Activated CD8-positive, alpha-beta T cell treated with anti-CD3 and anti-CD28 coated beads for 36 hours (primary cell): Measurements from ENCODE around the gene STX1A. TPM values are rescaled to one million over a fixed set of nuclear protein-coding genes. Genes with fewer than 3 reads are reported as not detected.

ENCODE experiments used
- ATAC-seq: fragments of 200-7000 bp; cut with Tn5 transposase; one replicate; pipeline ENCODE4 v1.10.0; 2021; ENCODE audit warnings: mild to moderate bottlenecking, moderate library complexity
- CTCF ChIA-PET: fragments of 350-600 bp; sonication (Branson Sonifier 250); formaldehyde crosslinking; loops from one replicate; lab custom pipeline; 2021; ENCODE audit warnings: antibody characterized with exemption; lab: Charles Lee
- POLR2A ChIA-PET: fragments of 350-600 bp; sonication (Branson Sonifier 250); formaldehyde crosslinking; loops from one replicate; lab custom pipeline; 2021; ENCODE audit warnings: antibody characterized with exemption; lab: Charles Lee
- DNase-seq: peaks from one replicate; pipeline ENCODE4 v3.0.0-alpha.2; 2020
- H3K27ac Mint-ChIP-seq: one replicate; pipeline ENCODE4 v1.8.0; 2021; ENCODE audit warnings: mild to moderate bottlenecking, mixed read lengths
- H3K27me3 Mint-ChIP-seq: one replicate; pipeline ENCODE4 v1.8.0; 2021; ENCODE audit warnings: mixed read lengths
- H3K36me3 Mint-ChIP-seq: one replicate; pipeline ENCODE4 v1.8.0; 2021; ENCODE audit warnings: low read depth, mixed read lengths
- H3K4me1 Mint-ChIP-seq: one replicate; pipeline ENCODE4 v1.8.0; 2021; ENCODE audit warnings: low read depth, mixed read lengths
- H3K4me3 Mint-ChIP-seq: one replicate; pipeline ENCODE4 v1.8.0; 2021; ENCODE audit warnings: mild to moderate bottlenecking, moderate library complexity, mixed read lengths
- H3K9me3 Mint-ChIP-seq: one replicate; pipeline ENCODE4 v1.8.0; 2021; ENCODE audit warnings: mixed read lengths
- CTCF ChIP-seq: fragments of 200-600 bp; IDR thresholded peaks from one replicate; pipeline ENCODE4 v1.8.0; 2022; ENCODE audit warnings: antibody characterized with exemption, mild to moderate bottlenecking
- intact Hi-C: fragments of 100-400 bp; cut with micrococcal nuclease; formaldehyde crosslinking; loops from one replicate; pipeline ENCODE4 v1.10.0; 2022
- total RNA-seq, 2 experiments: library from RNA; stranded (reverse); gene quantifications; one replicate each; pipeline ENCODE4 v1.2.3, GENCODE V29; 2021

Gene STX1A
- total RNA-seq, 2 experiments from 2014 or later: 11.4 to 11.5 TPM

GRCh38 chr7:73700069-73700423 lies 19.4 kb downstream of the STX1A start:
- H3K4me3 Mint-ChIP-seq: no peak overlapping the region
- H3K9me3 Mint-ChIP-seq: no peaks in the 10 kb centered on the region
- peaks cover 5% of the 10 kb centered on the region for H3K4me1 Mint-ChIP-seq
- no peak overlapping the region for H3K27ac Mint-ChIP-seq
- intact Hi-C loops: no loop called here
- no peak for TF ChIP-seq CTCF
- ChIA-PET CTCF (interaction anchor here (1.0 to 3.7 kb wide), 3 partner anchors 16 to 93 kb away, joined by 3 to 16 read pairs (median 3); no protein-coding TSS in a partner anchor), POLR2A (interaction anchor here (1.5 kb wide), 1 partner anchor 8 kb away, joined by 4 read pairs; no protein-coding TSS in a partner anchor)
- H3K36me3 Mint-ChIP-seq: peaks cover 28% of the 10 kb centered on the region
- ATAC-seq: no peak
- no peaks in the 10 kb centered on the region for H3K27me3 Mint-ChIP-seq
- no peak for DNase-seq

GRCh38 chr7:73699370-73700068 lies 19.9 kb downstream of the STX1A start:
- Mint-ChIP-seq H3K27ac (no peak overlapping the region), H3K9me3 (no peaks in the 10 kb centered on the region), H3K4me3 (no peak overlapping the region), H3K27me3 (no peaks in the 10 kb centered on the region), H3K4me1 (peaks cover 5% of the 10 kb centered on the region), H3K36me3 (peaks cover 30% of the 10 kb centered on the region)
- intact Hi-C loops: no loop called here
- ChIA-PET POLR2A (interaction anchor here (1.5 kb wide), 1 partner anchor 8 kb away, joined by 4 read pairs; no protein-coding TSS in a partner anchor), CTCF (interaction anchor here (1.0 to 3.7 kb wide), 2 partner anchors 16 to 93 kb away, joined by 3 to 16 read pairs; no protein-coding TSS in a partner anchor)
- ATAC-seq (no peak), DNase-seq (no peak)
- TF ChIP-seq CTCF: no peak

GRCh38 chr7:73698410-73698809 lies 21.1 kb downstream of the STX1A start:
- intact Hi-C loops: no loop called here
- no peaks in the 10 kb centered on the region for H3K27me3 Mint-ChIP-seq
- DNase-seq (no peak), ATAC-seq (no peak)
- peaks cover 2% of the 10 kb centered on the region for H3K4me1 Mint-ChIP-seq
- H3K36me3 Mint-ChIP-seq: peaks cover 34% of the 10 kb centered on the region
- no peak overlapping the region for H3K4me3 Mint-ChIP-seq
- POLR2A ChIA-PET: interaction anchor here (1.0 to 2.3 kb wide), 3 partner anchors 11 to 39 kb away, joined by 3 to 7 read pairs (median 3); partner anchors contain the start of gene ABHD11
- no peak for TF ChIP-seq CTCF
- H3K9me3 Mint-ChIP-seq: no peaks in the 10 kb centered on the region
- CTCF ChIA-PET: interaction anchor here (1.3 to 2.2 kb wide), 2 partner anchors 24 to 27 kb away, joined by 3 to 7 read pairs; no protein-coding TSS in a partner anchor
- no peak overlapping the region for H3K27ac Mint-ChIP-seq

- DNase-seq (no peak), ATAC-seq (no peak)
- CTCF ChIA-PET: interaction anchor here (0.6 to 2.2 kb wide), 5 partner anchors 10 to 409 kb away, joined by 3 to 7 read pairs (median 4); no protein-coding TSS in a partner anchor
- no peak for TF ChIP-seq CTCF
- POLR2A ChIA-PET: interaction anchor here (1.1 to 2.3 kb wide), 6 partner anchors 8 to 43 kb away, joined by 3 to 7 read pairs (median 4); partner anchors contain the start of genes ABHD11 and BUD23
- Mint-ChIP-seq H3K27ac (no peak overlapping the region), H3K4me3 (no peak overlapping the region), H3K9me3 (no peaks in the 10 kb centered on the region), H3K36me3 (peaks cover 37% of the 10 kb centered on the region), H3K27me3 (no peaks in the 10 kb centered on the region), H3K4me1 (no peaks in the 10 kb centered on the region)
- intact Hi-C loops: no loop called here
These were observed 23.1 kb downstream of the STX1A start for GRCh38 chr7:73696372-73696771.

GRCh38 chr7:73690646-73691045 lies 28.8 kb downstream of the STX1A start:
- ATAC-seq: no peak
- CTCF ChIA-PET: interaction anchor here (2.4 kb wide), 1 partner anchor 84 kb away, joined by 9 read pairs; no protein-coding TSS in a partner anchor
- intact Hi-C loops: no loop called here
- H3K36me3 Mint-ChIP-seq: peaks cover 53% of the 10 kb centered on the region
- no peaks in the 10 kb centered on the region for H3K9me3 Mint-ChIP-seq
- H3K27ac Mint-ChIP-seq: no peak overlapping the region
- TF ChIP-seq CTCF: no peak
- POLR2A ChIA-PET: no interaction called here
- DNase-seq: no peak
- no peaks in the 10 kb centered on the region for H3K27me3 Mint-ChIP-seq
- H3K4me3 Mint-ChIP-seq: no peak overlapping the region
- H3K4me1 Mint-ChIP-seq: peaks cover 24% of the 10 kb centered on the region
